Measurements from ENCODE around the gene PITPNM1. TPM values are rescaled to one million over a fixed set of nuclear protein-coding genes. Genes with fewer than 3 reads are reported as not detected.

The PITPNM1 gene
- total and polyA plus RNA-seq, 2 of the 13 experiments (the other 11 are each of a cell fraction or from before 2014, with no cell fraction given), result 8.2 to 8.5 TPM

DNA sequence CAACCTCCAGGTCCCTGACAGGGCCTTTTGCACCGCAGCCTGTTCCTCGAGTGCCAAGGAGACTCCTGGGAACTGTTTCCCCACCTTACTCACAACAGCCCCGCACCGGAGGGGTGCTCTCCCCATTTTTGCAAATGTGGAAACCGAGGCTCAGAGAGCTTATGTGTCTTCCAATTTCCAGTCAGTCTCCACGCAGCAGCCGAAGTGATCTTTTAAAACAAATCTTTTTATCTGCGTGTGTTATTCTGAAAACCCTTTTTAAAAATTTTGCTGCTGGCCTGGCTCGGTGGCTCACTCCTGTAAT lies 35.7 kb downstream of the PITPNM1 start (continued):
- TF ChIP-seq ZBTB40 (IDR thresholded peaks at IDR 0.05) (no peak), ZBTB40 (CRISPR knock-in tag; IDR thresholded peaks at IDR 0.05) (0 out of 2 replicates have a peak, but pooled peaks have one; percentile 18), TBX2 (CRISPR knock-in tag; IDR thresholded peaks at IDR 0.05; ENCODE audit: borderline replicate concordance) (0 out of 2 replicates have a peak, but pooled peaks have one; percentile 47), ZNF331 (CRISPR knock-in tag; IDR thresholded peaks at IDR 0.05) (no peak), SRSF4 (IDR thresholded peaks at IDR 0.05; ENCODE audit: low read depth, low read length, poor library complexity, severe bottlenecking) (no peak), EED (CRISPR knock-in tag; IDR thresholded peaks at IDR 0.05) (0 out of 2 replicates have a peak, but pooled peaks have one; percentile 40), ZNF234 (CRISPR knock-in tag; conservative IDR thresholded peaks at IDR 0.05) (no peak), ZC3H13 (CRISPR knock-in tag; IDR thresholded peaks at IDR 0.05) (no peak), NR1H2 (CRISPR knock-in tag; IDR thresholded peaks at IDR 0.05; ENCODE audit: borderline replicate concordance, low read depth) (no peak), MLLT10 (CRISPR knock-in tag; IDR thresholded peaks at IDR 0.05) (no peak), CBX5 (CRISPR knock-in tag; IDR thresholded peaks at IDR 0.05; ENCODE audit: borderline replicate concordance) (no peak), ZNF777 (CRISPR knock-in tag; IDR thresholded peaks at IDR 0.05) (no peak), ZNF335 (CRISPR knock-in tag; IDR thresholded peaks at IDR 0.05) (no peak), ELF3 (CRISPR knock-in tag; IDR thresholded peaks at IDR 0.05) (no peak), GATAD2A (CRISPR knock-in tag; IDR thresholded peaks at IDR 0.05) (no peak), GRHL1 (CRISPR knock-in tag; conservative IDR thresholded peaks at IDR 0.05) (no peak), ZNF557 (CRISPR knock-in tag; IDR thresholded peaks at IDR 0.05) (0 out of 2 replicates have a peak, but pooled peaks have one; percentile 8)
- TF ChIP-seq, protein P1, sequence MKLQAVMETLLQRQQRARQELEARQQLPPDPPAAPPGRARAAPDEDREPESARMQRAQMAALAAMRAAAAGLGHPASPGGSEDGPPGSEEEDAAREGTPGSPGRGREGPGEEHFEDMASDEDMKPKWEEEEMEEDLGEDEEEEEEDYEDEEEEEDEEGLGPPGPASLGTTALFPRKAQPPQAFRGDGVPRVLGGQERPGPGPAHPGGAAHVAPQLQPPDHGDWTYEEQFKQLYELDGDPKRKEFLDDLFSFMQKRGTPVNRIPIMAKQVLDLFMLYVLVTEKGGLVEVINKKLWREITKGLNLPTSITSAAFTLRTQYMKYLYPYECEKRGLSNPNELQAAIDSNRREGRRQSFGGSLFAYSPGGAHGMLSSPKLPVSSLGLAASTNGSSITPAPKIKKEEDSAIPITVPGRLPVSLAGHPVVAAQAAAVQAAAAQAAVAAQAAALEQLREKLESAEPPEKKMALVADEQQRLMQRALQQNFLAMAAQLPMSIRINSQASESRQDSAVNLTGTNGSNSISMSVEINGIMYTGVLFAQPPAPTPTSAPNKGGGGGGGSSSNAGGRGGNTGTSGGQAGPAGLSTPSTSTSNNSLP (IDR thresholded peaks at IDR 0.05; ENCODE audit: low read depth, low read length), result no peak

Measured in HepG2 (cell line).